DOHH2 (cell line): Measurements from ENCODE around the gene ELMOD3.

Source experiments
- EZH2phosphoT487 ChIP-seq: fragments of 200-600 bp; sonication (generic); IDR thresholded peaks from 2 replicates; pipeline ENCODE4 v1.6.1; 2017; ENCODE audit warnings: borderline replicate concordance, mild to moderate bottlenecking, antibody characterized with exemption, low read length, moderate library complexity, mixed read lengths
- TF ChIP-seq, protein P1 (sequence below): fragments of 200-600 bp; sonication (generic); IDR thresholded peaks from one replicate; pipeline ENCODE4 v1.5.1; 2014; ENCODE audit warnings: antibody characterized with exemption, mild to moderate bottlenecking, low read depth, low read length; ENCODE audit not compliant: poor library complexity, severe bottlenecking

DNA sequence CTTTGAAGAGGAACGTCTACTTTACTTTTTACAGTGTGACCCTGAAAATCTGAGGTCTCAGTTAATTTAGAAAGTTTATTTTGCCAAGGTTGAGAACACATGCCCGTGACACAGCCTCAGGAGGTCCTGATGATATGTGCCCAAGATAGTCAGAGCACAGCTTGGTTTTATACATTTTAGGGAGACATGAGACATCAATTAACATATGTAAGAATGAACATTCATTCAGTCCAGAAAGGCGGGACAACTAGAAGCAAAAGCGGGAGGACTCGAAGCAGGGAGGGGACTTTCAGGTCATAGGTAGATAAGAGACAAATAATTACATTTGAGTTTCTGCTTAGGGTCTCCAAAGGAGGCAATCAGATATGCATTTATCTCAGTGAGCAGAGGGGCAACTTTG is 23.7 kb downstream of the ELMOD3 start:
- TF ChIP-seq, protein P1, sequence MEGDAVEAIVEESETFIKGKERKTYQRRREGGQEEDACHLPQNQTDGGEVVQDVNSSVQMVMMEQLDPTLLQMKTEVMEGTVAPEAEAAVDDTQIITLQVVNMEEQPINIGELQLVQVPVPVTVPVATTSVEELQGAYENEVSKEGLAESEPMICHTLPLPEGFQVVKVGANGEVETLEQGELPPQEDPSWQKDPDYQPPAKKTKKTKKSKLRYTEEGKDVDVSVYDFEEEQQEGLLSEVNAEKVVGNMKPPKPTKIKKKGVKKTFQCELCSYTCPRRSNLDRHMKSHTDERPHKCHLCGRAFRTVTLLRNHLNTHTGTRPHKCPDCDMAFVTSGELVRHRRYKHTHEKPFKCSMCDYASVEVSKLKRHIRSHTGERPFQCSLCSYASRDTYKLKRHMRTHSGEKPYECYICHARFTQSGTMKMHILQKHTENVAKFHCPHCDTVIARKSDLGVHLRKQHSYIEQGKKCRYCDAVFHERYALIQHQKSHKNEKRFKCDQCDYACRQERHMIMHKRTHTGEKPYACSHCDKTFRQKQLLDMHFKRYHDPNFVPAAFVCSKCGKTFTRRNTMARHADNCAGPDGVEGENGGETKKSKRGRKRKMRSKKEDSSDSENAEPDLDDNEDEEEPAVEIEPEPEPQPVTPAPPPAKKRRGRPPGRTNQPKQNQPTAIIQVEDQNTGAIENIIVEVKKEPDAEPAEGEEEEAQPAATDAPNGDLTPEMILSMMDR = no peak
- TF ChIP-seq EZH2phosphoT487 = no peak
